Measurements from ENCODE around the gene SRF.

The SRF gene

DNA sequence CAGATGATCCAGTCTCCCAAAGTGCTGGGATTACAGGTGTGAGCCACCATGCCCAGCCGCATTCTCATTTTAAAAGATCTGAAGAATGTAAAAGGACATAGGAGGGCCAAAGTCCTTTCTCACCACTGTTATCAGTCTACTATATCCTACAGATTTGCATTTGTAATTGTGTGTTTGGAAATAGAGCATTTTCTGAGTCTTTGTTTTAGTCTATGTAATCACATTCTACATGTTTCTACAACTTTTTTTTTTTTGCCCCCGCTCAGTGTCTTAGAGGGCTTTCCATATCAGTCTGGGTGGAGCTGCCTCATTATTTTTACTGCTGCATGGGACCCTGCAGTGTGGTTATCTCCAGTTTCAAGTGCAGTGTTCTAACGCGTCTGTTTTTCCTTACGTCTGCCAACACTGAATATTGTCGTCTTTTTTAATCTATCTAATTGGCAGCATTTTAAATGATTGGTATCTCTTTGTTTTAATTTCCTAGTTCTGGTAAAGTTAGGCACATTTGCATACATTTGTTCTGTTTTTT, 18.8 kb downstream of the SRF start:
- TF ChIP-seq, protein P1, sequence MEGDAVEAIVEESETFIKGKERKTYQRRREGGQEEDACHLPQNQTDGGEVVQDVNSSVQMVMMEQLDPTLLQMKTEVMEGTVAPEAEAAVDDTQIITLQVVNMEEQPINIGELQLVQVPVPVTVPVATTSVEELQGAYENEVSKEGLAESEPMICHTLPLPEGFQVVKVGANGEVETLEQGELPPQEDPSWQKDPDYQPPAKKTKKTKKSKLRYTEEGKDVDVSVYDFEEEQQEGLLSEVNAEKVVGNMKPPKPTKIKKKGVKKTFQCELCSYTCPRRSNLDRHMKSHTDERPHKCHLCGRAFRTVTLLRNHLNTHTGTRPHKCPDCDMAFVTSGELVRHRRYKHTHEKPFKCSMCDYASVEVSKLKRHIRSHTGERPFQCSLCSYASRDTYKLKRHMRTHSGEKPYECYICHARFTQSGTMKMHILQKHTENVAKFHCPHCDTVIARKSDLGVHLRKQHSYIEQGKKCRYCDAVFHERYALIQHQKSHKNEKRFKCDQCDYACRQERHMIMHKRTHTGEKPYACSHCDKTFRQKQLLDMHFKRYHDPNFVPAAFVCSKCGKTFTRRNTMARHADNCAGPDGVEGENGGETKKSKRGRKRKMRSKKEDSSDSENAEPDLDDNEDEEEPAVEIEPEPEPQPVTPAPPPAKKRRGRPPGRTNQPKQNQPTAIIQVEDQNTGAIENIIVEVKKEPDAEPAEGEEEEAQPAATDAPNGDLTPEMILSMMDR (IDR thresholded peaks at IDR 0.05) = no peak
- Histone ChIP-seq H3K79me2 (no peaks in the 10 kb centered on the region), H3K9ac (no peak overlapping the region)

DNA sequence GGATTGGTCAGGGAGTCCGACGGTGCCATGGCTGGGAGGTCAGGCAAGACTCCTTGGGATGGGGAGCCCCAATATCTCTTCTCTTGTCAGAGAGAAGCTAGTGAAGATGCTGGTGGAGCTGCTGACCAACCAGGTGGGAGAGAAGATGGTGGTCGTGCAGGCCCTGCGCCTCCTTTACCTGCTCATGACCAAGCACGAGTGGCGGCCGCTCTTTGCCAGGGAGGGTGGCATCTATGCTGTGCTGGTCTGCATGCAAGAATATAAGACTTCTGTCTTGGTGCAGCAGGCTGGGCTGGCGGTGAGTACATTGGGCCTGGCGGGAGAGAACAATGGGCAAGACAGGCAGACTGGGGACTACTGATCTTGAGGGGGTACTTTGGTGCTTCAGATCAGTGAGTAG, 21.8 kb downstream of the SRF start:
- H3K36me3 ChIP-seq (ENCODE audit: control insufficient read depth, insufficient read depth, low read length) = no peaks in the 10 kb centered on the region

More for the DNA sequence above, 18.8 kb downstream of the SRF start:
- Histone ChIP-seq H3K27me3 (ENCODE audit: control insufficient read depth, insufficient read depth, low read length) (no peaks in the 10 kb centered on the region), H3K27ac (no peak overlapping the region), H3K4me3 (ENCODE audit: low read depth, low read length) (no peak overlapping the region), H3K4me1 (no peaks in the 10 kb centered on the region), H3K36me3 (ENCODE audit: control insufficient read depth, insufficient read depth, low read length) (no peaks in the 10 kb centered on the region), H3K4me2 (ENCODE audit: low read length) (no peak overlapping the region), H3K9me3 (ENCODE audit: control insufficient read depth, low read length) (no peaks in the 10 kb centered on the region), H2AFZ (no peak overlapping the region)

DNA sequence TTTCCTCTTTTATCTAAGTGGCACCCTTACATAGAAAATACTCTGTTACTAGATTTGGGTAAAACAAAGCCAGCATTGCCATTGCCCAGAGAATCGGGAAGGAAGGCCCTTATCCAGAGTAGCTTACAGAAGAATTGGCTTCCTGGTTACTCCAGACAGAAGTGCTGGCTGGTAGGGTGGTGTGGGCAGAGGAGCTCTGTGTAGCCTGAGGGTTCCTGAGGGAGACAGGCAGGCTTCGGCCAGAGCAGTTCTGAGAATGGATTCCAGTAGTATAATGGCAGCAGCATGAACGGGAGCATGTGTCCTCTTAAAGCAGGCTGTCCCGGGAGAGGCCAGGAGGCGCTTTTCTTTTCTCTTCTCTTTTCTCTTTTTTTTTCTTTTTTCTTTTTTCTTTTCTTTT, 22.9 kb downstream of the SRF start:
- TF ChIP-seq, protein P1 (IDR thresholded peaks at IDR 0.05) = no peak
- H3K27ac ChIP-seq = no peak overlapping the region
- no peaks in the 10 kb centered on the region for H3K36me3 ChIP-seq (ENCODE audit: control insufficient read depth, insufficient read depth, low read length)
- no peaks in the 10 kb centered on the region for H3K9me3 ChIP-seq (ENCODE audit: control insufficient read depth, low read length)
- H3K4me3 ChIP-seq (ENCODE audit: low read depth, low read length) = no peak overlapping the region
- no peak overlapping the region for H3K9ac ChIP-seq
- no peak overlapping the region for H3K4me2 ChIP-seq (ENCODE audit: low read length)
- H2AFZ ChIP-seq = no peak overlapping the region
- no peaks in the 10 kb centered on the region for H3K4me1 ChIP-seq
- no peaks in the 10 kb centered on the region for H3K27me3 ChIP-seq (ENCODE audit: control insufficient read depth, insufficient read depth, low read length)
- no peaks in the 10 kb centered on the region for H3K79me2 ChIP-seq

More for the DNA sequence above, 21.8 kb downstream of the SRF start:
- TF ChIP-seq, protein P1 (IDR thresholded peaks at IDR 0.05) = no peak
- Histone ChIP-seq H3K79me2 (no peaks in the 10 kb centered on the region), H3K27ac (no peak overlapping the region), H3K4me1 (no peaks in the 10 kb centered on the region), H3K4me3 (ENCODE audit: low read depth, low read length) (no peak overlapping the region), H3K4me2 (ENCODE audit: low read length) (no peak overlapping the region), H3K27me3 (ENCODE audit: control insufficient read depth, insufficient read depth, low read length) (no peaks in the 10 kb centered on the region), H3K9me3 (ENCODE audit: control insufficient read depth, low read length) (no peaks in the 10 kb centered on the region), H2AFZ (no peak overlapping the region), H3K9ac (no peak overlapping the region)

DNA sequence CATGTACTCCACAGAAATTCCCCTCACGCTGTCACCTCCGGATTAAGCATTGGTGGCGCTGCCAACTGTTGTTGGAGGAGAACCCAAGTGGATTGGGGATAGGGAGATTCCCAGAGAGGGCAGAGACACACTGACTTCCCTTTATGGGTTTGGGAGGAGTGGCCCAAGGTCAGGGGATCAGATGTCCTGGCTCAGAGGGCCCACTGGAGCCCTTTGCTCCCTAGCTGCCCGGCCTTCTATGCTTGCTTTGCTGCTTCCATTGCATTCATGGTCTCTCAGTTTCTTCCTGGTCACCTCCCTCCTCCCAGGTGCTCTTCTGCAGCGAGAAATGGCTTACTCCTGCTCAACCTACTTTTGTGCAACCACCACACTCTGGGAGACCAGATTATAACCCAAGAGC, 25.3 kb downstream of the SRF start:
- H3K9ac ChIP-seq = no peak overlapping the region
- no peaks in the 10 kb centered on the region for H3K79me2 ChIP-seq
- no peaks in the 10 kb centered on the region for H3K9me3 ChIP-seq (ENCODE audit: control insufficient read depth, low read length)
- H2AFZ ChIP-seq = no peak overlapping the region
- H3K4me1 ChIP-seq = no peaks in the 10 kb centered on the region
- H3K4me3 ChIP-seq (ENCODE audit: low read depth, low read length) = no peak overlapping the region
- no peaks in the 10 kb centered on the region for H3K36me3 ChIP-seq (ENCODE audit: control insufficient read depth, insufficient read depth, low read length)
- TF ChIP-seq, protein P1 (IDR thresholded peaks at IDR 0.05) = no peak
- no peak overlapping the region for H3K27ac ChIP-seq
- no peak overlapping the region for H3K4me2 ChIP-seq (ENCODE audit: low read length)
- H3K27me3 ChIP-seq (ENCODE audit: control insufficient read depth, insufficient read depth, low read length) = no peaks in the 10 kb centered on the region

DNA sequence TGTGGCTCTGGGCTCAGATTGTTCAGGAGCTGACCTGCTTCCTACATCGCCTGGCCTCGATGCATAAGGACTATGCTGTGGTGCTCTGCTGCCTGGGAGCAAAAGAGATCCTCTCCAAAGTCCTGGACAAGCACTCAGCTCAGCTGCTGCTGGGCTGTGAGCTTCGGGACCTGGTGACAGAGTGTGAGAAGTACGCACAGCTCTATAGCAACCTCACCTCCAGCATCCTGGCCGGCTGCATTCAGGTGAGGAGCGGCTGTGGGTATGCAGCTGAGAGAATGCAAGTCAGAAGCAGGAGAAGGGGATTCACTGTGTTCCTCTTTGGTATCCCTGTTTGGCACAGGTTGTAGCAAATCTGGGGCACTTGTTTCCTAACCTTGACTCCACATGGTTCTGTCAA, 28.8 kb downstream of the SRF start:
- Histone ChIP-seq H3K27ac (no peak overlapping the region), H3K9me3 (ENCODE audit: control insufficient read depth, low read length) (no peaks in the 10 kb centered on the region), H3K36me3 (ENCODE audit: control insufficient read depth, insufficient read depth, low read length) (no peaks in the 10 kb centered on the region), H3K4me3 (ENCODE audit: low read depth, low read length) (no peak overlapping the region), H3K4me1 (no peaks in the 10 kb centered on the region), H3K27me3 (ENCODE audit: control insufficient read depth, insufficient read depth, low read length) (no peaks in the 10 kb centered on the region), H2AFZ (no peak overlapping the region), H3K79me2 (no peaks in the 10 kb centered on the region), H3K9ac (no peak overlapping the region), H3K4me2 (ENCODE audit: low read length) (no peak overlapping the region)
- TF ChIP-seq, protein P1 (IDR thresholded peaks at IDR 0.05) = no peak
